GM18858 (cell line): Measurements from ENCODE around the gene XPC.

ENCODE experiments used
- ATAC-seq: cut with Tn5 transposase; IDR thresholded peaks from one replicate; pipeline ENCODE4 v1.9.1; 2021; ENCODE audit not compliant: unreplicated experiment

Gene XPC

GRCh38 chr3:14174483-14174882 lies 3.9 kb downstream of the XPC start:
- no peak for ATAC-seq

- no peak for ATAC-seq
These were observed 5.9 kb downstream of the XPC start for GRCh38 chr3:14172496-14172895.

- ATAC-seq = no peak
These were observed 7.8 kb downstream of the XPC start for GRCh38 chr3:14170531-14171159.

- no peak for ATAC-seq
These were observed 8.5 kb downstream of the XPC start for GRCh38 chr3:14169871-14170270.

GRCh38 chr3:14169435-14169834 lies 9.0 kb downstream of the XPC start:
- ATAC-seq = no peak

- no peak for ATAC-seq
These were observed 11.4 kb downstream of the XPC start for GRCh38 chr3:14166877-14167603.

- ATAC-seq = no peak
These were observed 16.2 kb downstream of the XPC start for GRCh38 chr3:14162178-14162577.

- no peak for ATAC-seq
These were observed 17.1 kb downstream of the XPC start for GRCh38 chr3:14161282-14161681.

- ATAC-seq = no peak
These were observed 19.0 kb downstream of the XPC start for GRCh38 chr3:14159426-14159825.

GRCh38 chr3:14158370-14158769 lies 20.0 kb downstream of the XPC start:
- no peak for ATAC-seq

GRCh38 chr3:14157951-14158350 lies 20.4 kb downstream of the XPC start:
- ATAC-seq = no peak

- ATAC-seq = no peak
These were observed 21.4 kb downstream of the XPC start for GRCh38 chr3:14156843-14157561.

- ATAC-seq = no peak
These were observed 22.2 kb downstream of the XPC start for GRCh38 chr3:14156201-14156600.

GRCh38 chr3:14154895-14155440 lies 23.4 kb downstream of the XPC start:
- no peak for ATAC-seq

GRCh38 chr3:14154276-14154675 lies 24.1 kb downstream of the XPC start:
- ATAC-seq = no peak

GRCh38 chr3:14153663-14154062 lies 24.7 kb downstream of the XPC start:
- ATAC-seq = no peak

GRCh38 chr3:14152963-14153355 lies 25.4 kb downstream of the XPC start:
- no peak for ATAC-seq

- ATAC-seq = no peak
These were observed 26.0 kb downstream of the XPC start for GRCh38 chr3:14152233-14152962.

GRCh38 chr3:14151471-14152083 lies 26.8 kb downstream of the XPC start:
- ATAC-seq = no peak

- ATAC-seq = no peak
These were observed 27.7 kb downstream of the XPC start for GRCh38 chr3:14150491-14151230.
